ENCODE data around the gene EIF3B.
"Not testable (repeated sequence)": the region's sequence is repeated elsewhere in the genome, so short reads cannot be mapped to it uniquely, and the experiment has no call there.

EIF3B gene

DNA sequence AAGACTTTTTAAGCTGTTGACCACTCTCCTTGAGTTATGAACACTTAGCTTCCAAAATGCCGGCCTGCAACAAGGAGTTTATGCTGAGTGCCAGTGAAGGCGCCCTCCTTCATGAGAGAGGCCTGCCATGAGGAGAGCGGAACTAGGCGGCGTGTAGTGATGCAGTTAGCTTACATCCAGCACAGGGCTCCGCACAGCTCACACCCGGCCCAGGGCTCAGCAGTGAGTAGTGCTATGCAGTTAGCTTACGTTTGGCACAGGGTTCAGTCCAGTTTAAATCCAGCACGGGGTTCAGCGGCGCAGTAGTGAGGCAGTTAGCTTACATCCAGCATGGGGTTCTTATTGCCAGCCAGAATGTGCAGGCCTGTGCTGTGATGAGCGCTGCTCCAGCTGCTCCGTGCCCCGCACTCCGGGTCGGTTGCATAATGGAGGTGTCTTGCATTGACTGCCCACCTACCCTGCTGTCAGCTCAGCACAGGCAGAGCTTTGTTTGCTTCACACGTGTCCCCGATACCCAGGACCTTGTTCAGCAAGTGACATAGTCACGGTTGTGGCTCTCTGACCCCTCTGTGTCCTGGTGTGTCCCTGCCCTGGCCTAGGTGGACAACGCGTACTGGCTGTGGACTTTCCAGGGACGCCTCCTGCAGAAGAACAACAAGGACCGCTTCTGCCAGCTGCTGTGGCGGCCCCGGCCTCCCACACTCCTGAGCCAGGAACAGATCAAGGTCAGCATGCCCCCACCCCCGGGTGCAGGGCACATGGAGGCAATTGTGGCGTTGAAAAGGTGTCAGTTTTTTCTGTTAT lies 21.9 kb downstream of the EIF3B start:
- no peak for DNase-seq (ENCODE audit: low read depth)

DNA sequence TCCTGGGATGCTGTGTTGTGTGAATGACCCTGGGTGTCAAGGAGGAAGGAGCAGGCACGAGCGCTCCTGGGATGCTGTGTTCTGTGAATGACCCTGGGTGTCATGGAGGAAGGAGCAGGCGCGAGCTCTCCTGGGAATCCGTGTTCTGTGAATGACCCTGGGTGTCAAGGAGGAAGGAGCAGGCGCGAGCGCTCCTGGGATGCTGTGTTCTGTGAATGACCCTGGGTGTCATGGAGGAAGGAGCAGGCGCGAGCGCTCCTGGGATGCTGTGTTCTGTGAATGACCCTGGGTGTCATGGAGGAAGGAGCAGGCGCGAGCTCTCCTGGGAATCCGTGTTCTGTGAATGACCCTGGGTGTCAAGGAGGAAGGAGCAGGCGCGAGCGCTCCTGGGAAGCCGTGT lies 22.9 kb downstream of the EIF3B start:
- not testable (repeated sequence) for DNase-seq (ENCODE audit: low read depth)

DNA sequence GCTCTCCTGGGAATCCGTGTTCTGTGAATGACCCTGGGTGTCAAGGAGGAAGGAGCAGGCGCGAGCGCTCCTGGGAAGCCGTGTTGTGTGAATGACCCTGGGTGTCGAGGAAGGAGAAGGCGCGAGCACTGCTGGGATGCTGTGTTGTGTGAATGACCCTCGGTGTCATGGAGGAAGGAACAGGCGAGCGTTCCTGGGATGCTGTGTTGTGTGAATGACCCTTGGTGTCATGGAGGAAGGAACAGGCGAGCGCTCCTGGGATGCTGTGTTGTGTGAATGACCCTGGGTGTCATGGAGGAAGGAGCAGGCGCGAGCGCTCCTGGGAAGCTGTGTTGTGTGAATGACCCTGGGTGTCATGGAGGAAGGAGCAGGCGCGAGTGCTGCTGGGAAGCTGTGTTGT lies 23.5 kb downstream of the EIF3B start:
- not testable (repeated sequence) for DNase-seq (ENCODE audit: low read depth)

DNA sequence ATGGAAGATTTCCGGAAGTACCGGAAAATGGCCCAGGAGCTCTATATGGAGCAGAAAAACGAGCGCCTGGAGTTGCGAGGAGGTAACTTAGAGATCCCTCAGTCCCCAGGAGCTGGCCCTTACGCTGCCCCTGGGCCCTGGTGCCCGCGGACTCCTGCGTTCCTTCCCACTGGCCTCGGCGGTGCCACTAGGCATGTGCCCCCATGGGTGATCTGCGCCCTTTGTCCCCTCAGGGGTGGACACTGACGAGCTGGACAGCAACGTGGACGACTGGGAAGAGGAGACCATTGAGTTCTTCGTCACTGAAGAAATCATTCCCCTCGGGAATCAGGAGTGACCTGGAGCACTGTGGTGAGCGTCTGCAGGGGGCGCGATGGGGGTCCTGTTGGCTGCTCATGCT lies 24.5 kb downstream of the EIF3B start:
- no peak for DNase-seq (ENCODE audit: low read depth)

DNA sequence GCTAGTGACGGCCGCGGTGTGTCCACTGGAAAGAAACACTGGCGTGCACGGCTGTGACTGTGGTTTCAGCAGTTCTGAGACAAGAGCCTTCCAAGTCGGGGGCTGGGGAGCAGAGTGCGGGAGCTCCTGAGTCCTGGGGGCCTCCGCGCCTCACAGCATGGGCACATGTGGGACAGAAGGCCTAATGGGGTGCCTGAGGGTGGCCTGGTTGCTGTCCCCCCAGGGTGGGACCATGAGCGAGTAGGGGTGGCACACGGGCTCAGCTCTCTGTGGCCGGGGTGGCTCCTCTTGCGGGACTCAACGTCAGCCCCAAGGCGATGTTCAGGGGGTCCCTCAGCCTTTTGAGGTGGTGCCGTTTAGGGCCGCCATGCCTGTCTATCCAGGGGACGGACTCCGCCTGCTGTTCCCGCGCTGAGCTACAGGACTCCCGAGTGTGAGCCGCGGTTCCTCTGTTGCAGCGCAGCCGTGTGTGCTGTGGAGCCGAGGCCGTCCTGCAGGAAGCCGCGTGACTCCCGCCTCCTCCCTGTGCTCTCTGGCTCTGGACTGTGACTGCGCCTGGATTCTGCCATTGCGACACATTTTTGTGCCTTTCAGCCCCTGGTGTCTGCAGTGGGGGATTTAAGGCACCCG lies 25.3 kb downstream of the EIF3B start:
- no peak for DNase-seq (ENCODE audit: low read depth)

DNA sequence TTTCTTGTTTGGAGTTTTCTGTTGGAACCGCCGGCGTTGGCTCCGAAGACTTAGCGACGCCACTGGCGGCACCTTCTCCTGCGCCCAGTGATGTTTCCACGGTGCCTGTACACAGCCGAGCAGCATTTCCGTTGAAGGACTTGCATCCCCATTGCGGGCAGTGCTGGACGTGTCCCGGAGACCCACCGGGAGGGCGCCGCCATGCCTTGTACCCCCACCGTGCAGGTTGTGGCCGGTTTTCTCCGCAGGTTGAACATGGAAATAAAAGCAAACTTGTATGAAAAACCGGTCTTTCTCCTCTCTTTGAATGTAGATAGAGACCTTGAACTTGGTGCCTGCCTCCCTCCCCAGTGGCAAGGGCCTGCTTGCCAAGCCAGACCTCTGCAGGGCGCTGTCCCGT lies 25.8 kb downstream of the EIF3B start:
- no peak for DNase-seq (ENCODE audit: low read depth)

DNA sequence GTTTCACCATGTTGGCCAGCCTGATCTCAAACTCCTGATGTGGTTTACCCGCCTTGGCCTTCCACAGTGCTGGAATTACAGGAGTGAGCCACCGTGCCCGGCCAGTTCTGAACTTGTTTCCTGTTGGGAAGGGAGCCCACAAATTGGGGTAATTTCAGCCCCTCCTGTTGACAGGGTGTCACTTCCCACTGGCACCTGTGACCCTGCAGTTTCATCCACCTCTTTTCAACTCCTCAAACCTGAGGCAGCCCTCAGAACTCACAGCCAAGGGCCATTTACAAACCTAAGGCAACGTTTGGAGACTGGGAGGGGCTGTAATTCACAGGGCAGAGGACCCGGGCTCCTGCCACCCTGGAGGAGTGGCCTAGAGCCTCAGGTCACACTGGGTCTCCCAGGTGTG lies 26.6 kb downstream of the EIF3B start:
- no peak for DNase-seq (ENCODE audit: low read depth)

DNA sequence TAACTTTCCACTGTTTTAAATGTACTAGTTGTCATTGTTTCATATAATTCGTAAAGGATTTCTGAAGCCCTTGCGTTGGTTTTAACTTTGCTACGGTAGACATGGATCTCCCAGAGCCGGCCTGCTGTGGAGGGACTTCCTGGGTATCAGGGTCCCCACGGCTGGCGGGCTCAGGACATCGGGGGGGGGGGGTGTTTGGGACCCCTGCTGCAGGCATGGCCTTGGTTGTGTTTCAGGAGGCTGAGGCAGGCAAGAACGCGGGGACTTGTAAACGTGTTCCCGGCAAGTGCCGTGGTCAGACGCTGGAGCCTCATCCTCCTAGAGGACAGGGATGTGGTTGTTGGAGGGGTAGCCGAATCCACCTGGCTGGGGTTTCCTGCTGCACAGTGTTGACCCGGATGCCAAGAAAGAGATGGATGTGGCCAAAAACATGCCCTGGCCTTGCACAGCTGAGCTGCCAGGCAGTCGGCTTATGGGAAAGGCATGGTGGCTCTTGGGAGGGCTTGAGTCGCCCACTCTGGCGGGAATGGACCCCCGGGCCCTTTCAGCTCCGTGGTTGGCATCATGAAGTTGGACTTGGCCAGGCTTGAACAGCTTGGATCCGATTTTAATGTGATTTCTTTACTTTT lies 27.4 kb downstream of the EIF3B start:
- no peak for DNase-seq (ENCODE audit: low read depth)

DNA sequence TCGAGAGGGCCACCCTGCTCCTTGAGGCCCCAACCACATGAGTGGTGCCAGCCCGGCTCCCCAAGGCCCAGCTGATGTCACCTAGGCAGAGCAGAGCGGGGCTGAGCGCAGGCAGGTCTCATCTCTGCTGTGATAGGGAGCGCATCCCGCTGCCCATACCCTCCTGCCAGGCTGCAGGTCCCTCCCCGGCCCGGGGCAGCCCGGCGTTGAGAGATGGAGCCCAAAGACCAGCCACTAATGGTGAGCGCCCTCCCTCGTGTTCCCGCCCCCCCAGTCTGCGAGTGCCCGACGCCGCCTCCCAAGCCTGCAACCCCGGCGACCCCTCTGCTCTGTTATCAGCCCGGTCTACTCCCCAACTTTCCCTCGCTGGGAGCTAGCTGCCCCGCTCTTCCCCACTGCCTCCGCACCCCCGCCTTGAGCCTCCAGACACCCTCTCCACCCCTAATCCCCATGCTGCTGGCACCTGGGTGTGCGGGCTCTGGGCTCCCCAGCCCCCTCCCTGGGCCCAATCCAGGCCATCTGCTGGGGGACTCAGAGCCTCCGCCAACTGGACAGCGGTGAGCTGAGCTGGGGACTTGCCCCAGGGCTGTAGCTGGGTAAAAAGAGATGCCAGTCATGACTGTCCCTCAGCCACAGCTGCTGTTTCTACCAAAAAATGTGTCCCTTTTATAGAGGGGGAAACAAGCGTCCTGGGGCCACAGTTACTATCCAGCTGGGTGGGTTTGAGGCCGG lies 29.1 kb downstream of the EIF3B start:
- no peak for DNase-seq (ENCODE audit: low read depth)

DNA sequence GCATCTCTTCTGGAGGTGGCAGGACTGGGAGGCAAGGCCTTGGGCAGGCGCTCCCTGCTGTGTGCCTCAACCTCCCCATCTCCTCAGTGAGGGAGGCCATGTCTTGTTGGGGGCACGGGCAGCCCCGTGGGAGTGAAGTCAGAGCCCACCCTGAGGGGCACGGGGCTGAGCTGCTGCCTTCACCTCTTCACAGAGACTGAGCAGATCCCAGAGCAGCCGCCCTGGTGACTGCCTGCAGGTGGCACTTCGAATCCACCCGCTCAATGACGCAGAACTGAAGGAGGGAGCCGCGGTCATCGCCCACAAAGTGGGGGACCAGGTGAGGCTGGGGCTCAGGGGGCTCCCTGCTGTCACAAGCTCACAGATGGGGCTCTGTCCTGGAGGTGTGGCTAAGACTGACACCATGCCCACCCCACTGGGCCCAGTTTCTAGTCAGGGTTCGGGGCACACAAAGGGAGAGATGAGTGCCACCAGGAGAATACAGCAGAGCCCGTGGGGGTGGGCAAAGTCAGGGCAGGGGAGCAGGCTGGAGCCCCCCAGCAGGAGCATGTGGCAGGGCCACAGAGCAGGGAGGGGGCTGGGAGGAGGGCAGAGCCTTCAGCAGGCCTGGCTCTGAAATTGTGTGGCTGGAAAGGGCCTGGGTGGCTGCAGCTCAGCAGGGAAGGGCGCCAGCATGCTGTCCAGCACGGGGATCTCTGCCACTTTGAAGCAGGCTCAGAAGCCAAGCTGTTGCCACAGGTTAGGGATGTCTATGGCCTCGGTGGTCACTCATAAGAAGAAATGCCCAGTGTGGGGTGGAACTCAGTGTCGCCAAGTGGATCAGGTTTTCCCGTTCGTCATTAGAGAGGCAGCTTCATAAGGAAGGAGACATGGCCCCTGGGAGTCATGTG lies 30.0 kb downstream of the EIF3B start:
- DNase-seq (ENCODE audit: low read depth): no peak

DNA sequence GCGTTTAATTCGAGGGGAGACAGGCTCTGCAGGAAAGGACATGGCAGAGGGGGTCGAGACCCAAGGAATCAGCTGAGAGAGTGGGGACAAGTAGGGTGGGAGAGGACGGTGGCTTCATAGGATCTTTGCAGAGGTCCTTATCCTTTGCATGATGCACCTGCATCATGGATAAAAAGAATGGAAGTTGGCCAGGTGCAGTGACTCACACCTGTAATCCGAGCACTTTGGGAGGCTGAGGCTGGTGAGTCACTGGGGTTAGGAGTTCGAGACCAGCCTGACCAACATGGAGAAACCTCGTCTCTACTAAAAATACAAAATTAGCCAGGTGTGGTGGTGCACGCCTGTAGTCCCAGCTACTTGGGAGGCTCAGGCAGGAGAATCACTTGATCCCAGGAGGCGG lies 31.5 kb downstream of the EIF3B start:
- DNase-seq (ENCODE audit: low read depth): not testable (repeated sequence)

DNA sequence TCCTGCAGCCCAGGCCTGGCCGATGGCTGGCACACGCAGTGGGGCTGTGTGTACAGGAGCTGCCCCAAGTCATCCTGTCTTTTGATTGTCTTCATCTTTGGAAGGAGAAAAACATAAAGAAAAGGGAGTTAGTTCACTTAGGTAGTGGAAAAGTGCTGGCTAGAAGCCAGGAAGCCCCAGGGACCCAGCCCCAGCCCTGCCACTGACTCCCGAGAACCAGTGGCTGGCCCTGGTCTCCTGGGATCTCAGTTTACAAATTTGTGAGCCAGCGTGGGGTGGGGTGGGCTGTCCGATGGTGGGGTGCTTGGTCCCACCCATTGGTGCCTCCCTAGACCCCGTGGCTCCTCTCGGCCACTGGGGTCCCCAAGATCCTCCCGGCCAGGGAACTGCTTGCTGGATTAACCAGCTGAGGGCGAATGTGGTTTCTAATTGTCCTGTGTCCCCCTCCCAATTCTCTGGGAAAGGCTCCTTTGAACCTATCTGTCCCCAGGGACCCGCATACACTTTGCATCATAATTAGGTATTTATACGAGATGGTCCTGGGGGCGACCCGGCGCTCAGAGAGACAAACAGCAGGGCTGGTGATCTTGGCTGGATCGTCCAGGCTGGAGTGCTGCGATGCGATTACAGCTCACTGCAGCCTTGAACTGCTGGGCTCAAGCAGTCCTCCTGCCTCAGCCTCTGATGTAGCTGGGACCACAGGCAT lies 32.5 kb downstream of the EIF3B start:
- DNase-seq (ENCODE audit: low read depth): no peak

DNA sequence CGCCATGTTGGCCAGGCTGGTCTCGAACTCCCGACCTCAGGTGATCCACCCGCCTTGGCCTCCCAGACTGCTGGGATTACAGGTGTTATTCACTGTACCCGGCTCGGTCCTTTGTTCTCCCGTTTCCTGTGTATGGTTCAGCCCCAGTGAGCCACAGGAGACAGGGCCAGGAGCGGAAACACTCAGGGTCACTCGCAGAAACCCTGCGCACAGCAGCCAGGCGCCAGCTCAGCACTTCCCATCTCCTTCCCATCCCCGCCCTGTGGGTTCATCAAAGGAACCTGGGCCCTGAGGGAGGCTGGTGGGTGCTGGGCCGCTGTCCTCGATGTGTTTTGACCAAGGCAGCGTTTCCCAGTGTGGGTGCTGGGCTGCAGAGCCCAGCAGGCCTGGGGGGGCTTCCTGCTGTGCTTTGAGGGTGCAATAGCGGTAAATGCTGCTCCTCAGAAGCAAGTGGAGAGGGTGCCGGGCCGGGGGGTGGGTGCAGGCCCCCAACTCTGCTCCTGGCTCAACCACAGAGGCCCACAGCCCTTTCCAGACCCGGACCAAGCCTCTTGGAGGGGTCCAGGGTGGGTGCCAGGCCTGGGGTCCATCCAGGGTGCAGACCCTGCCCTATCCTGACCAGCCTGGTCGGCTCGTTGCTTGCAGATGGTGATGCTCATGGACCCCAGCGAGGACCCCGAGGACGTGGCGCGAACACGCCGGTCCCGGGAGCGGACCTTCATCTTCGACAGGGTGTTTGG lies 33.4 kb downstream of the EIF3B start:
- DNase-seq (ENCODE audit: low read depth): no peak

DNA sequence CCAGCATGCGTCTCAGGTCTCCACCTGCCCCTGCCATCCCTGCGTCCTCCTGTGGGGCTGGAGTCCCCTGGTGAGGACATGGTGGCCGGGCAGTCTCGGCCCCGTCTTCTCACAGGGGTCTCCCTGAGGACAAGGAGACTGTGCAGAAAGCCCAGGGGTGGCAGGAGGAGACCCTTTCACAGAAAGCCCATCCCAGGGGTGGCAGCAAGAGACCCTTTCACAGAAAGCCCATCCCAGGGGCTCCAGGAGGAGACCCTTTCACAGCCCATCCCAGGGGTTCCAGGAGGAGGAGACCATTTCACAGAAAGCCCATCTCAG lies 34.0 kb downstream of the EIF3B start:
- no peak for DNase-seq (ENCODE audit: low read depth)

DNA sequence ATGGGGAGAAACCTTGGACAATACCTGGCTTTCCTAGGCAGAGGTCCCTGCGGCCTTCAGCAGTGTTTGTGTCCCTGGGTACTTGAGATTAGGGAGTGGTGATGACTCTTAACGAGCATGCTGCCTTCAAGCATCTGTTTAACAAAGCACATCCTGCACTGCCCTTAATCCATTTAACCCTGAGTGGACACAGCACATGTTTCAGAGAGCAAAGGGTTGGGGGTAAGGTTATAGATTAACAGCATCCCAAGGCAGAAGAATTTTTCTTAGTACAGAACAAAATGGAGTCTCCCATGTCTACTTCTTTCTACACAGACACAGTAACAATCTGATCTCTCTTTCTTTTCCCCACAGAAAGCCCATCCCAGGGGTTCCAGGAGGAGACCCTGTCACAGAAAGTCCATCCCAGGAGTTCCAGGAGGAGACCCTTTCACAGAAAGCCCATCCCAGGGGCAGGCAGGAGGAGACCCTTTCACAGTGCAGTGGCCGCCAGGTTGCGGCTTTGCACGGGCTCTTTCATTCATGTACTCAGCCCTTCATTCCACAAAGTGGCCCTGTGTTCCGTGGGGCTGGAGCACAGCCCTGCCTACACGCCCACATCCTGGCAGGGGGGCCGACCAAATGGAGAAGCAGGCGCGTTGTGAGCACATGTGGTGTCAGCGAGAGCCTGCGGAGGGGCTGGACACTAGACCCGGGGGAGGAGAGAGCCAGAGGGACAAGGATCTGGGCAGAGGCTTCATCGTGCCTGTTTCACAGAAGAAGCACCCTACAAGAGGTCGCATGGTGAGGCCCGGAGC lies 35.6 kb downstream of the EIF3B start:
- not testable (repeated sequence) for DNase-seq (ENCODE audit: low read depth)

DNA sequence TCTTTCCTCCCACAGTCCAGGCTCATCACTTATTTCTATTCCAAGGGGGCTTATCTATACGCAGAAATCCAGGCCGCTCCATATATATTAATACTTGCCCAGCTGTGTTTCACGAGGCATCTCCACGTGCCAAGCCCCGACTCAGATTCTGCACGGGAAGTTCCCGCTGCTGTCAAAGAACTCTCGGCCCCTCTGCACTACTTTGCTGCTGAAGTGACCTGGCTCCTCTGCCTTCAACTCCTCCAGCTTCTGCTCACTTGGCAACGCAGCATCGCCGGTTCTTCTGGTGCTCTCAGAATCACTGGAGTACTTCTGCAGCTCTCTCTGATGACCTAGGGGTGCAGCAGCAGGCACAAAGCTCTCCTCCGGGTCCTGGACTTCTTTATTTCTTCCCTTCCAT lies 39.1 kb downstream of the EIF3B start:
- no peak for DNase-seq (ENCODE audit: low read depth)

DNA sequence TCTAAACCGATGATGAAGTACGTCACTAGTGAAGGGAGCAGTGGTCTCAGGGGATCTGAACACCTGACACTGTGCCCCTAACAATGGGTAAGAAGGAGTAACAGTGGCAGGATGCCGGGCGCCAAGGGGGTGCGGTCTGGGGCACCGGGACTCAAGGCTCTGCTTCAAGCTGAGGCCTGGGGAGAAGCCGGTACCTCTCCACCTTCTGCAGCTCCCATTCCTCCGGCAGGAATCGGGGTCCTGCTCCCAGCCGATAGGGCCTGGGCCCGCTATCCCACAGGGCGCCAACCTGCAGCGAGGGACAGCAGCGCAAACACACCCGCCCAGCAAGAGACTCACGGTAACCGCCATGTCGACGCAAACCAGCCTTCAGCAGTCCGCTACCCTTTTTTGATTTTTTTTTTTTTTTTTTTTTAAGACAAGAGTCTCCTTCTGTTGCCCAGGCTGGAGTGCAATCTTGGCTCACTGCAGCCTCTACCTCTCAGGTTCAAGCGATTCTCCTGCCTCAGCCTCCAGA lies 40.0 kb downstream of the EIF3B start:
- DNase-seq (ENCODE audit: low read depth): no peak

DNA sequence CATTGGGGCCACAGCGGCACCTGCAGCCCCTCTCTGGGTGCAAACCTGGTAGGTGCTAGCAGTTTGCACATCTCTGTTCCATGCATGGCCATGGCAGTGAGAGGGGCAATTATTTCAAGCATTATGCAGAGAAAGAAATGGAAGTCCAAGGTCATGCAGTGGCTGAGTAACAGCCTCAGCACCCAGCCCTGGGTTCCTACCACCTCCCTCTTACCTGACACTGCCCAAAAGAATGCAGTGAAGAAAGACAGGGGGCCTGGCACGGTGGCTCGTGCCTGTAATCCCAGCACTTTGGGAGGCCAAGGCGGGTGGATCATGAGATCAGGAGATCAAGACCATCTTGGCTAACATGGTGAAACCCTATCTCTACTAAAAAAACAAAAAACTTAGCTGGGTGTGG lies 43.9 kb downstream of the EIF3B start:
- DNase-seq (ENCODE audit: low read depth): no peak

DNA sequence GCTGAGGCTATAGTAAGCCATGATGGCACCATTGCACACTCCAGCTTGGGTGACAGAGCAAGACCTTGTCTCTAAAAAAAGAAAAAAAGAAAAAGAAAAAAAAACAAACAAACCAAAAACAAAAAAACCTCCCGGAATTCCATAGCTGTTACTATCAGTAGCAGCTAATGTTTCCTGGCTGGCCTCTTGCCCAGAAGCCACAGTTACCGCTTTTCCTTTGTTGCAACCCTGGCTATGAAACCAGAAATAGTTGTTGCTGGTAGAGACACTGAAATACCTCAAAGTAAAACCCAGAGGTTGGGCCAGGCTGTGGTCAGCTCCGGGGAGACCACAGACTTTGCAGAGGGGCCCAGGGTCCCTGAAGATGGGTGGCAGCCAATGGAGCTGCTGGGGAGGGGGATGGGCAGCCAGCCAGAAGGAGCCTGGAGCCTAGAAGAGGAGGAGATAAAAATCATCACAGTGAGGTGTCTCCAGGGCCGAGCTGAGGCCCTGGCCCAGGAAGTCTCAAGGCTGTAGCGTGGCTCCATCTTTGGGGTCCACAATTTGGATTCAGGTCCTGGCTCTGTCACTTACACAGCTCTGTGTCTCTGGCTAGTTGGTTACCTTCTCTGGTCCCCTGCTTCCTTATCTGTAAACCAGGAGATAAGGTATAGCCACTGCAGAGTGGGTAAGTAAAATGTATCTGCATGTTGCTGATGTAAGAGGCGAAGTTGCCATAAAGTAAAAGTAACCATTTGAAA lies 45.4 kb downstream of the EIF3B start:
- DNase-seq (ENCODE audit: low read depth): no peak
